HEK293T (cell line): ENCODE data around the gene HSBP1L1.

ENCODE experiments used
- CTCF ChIA-PET: fragments of 350-600 bp; formaldehyde crosslinking; extraction: SDS; loops from one replicate; lab custom pipeline; 2021; ENCODE audit warnings: antibody characterized with exemption, inconsistent platforms; lab: Yijun Ruan, JAX
- POLR2A ChIA-PET: fragments of 350-600 bp; formaldehyde crosslinking; extraction: SDS; loops from one replicate; lab custom pipeline; 2020; ENCODE audit warnings: antibody characterized with exemption, inconsistent platforms; lab: Yijun Ruan, JAX
- DNase-seq: peaks from one replicate; pipeline ENCODE4 v3.0.0; 2012; ENCODE audit warnings: mixed read lengths; ENCODE audit errors: extremely low spot score
- ARNT ChIP-seq: fragments of 450-650 bp; IDR thresholded peaks from 2 replicates; pipeline ENCODE4 v1.6.1; 2017; ENCODE audit warnings: mild to moderate bottlenecking
- BHLHE40 ChIP-seq: fragments of 450-650 bp; IDR thresholded peaks from 2 replicates; pipeline ENCODE4 v1.6.1; 2016; ENCODE audit warnings: mild to moderate bottlenecking, moderate library complexity, borderline replicate concordance
- CTBP1 ChIP-seq: fragments of 450-650 bp; IDR thresholded peaks from 2 replicates; pipeline ENCODE4 v1.6.1; 2016; ENCODE audit warnings: borderline replicate concordance
- ELF4 ChIP-seq: fragments of 450-650 bp; IDR thresholded peaks from 2 replicates; pipeline ENCODE4 v1.6.1; 2017; ENCODE audit warnings: antibody characterized with exemption
- FOXA1 ChIP-seq: fragments of 450-650 bp; IDR thresholded peaks from 2 replicates; pipeline ENCODE4 v1.6.1; 2016; ENCODE audit warnings: mild to moderate bottlenecking
- FOXK2 ChIP-seq: fragments of 450-650 bp; IDR thresholded peaks from 2 replicates; pipeline ENCODE4 v1.6.1; 2016; ENCODE audit warnings: mild to moderate bottlenecking
- FOXM1 ChIP-seq: fragments of 450-650 bp; IDR thresholded peaks from 2 replicates; pipeline ENCODE4 v1.6.1; 2017; ENCODE audit warnings: mild to moderate bottlenecking, borderline replicate concordance
- HDGF ChIP-seq: fragments of 450-650 bp; IDR thresholded peaks from 2 replicates; pipeline ENCODE4 v1.6.1; 2017; ENCODE audit warnings: antibody characterized with exemption, borderline replicate concordance
- L3MBTL2 ChIP-seq: fragments of 450-650 bp; conservative IDR thresholded peaks from 2 replicates; pipeline ENCODE4 v1.6.1; 2016; ENCODE audit warnings: mild to moderate bottlenecking
- LEF1 ChIP-seq: fragments of 450-650 bp; IDR thresholded peaks from 2 replicates; pipeline ENCODE4 v1.6.1; 2017; ENCODE audit warnings: mild to moderate bottlenecking, borderline replicate concordance
- NFRKB ChIP-seq: fragments of 450-650 bp; IDR thresholded peaks from 2 replicates; pipeline ENCODE4 v1.6.1; 2016; ENCODE audit warnings: mild to moderate bottlenecking, moderate library complexity
- SP1 ChIP-seq: fragments of 450-650 bp; IDR thresholded peaks from 2 replicates; pipeline ENCODE4 v1.6.1; 2017
- SUZ12 ChIP-seq: fragments of 450-650 bp; IDR thresholded peaks from 2 replicates; pipeline ENCODE4 v1.6.1; 2016; ENCODE audit warnings: mild to moderate bottlenecking
- TARDBP ChIP-seq: fragments of 450-650 bp; IDR thresholded peaks from 2 replicates; pipeline ENCODE4 v1.6.1; 2016
- ZNF384 ChIP-seq: fragments of 450-650 bp; IDR thresholded peaks from 2 replicates; pipeline ENCODE4 v1.6.1; 2016
- TF ChIP-seq, protein P1 (sequence below): fragments of 450-650 bp; IDR thresholded peaks from 2 replicates; pipeline ENCODE4 v1.6.1; 2016

The HSBP1L1 gene

DNA sequence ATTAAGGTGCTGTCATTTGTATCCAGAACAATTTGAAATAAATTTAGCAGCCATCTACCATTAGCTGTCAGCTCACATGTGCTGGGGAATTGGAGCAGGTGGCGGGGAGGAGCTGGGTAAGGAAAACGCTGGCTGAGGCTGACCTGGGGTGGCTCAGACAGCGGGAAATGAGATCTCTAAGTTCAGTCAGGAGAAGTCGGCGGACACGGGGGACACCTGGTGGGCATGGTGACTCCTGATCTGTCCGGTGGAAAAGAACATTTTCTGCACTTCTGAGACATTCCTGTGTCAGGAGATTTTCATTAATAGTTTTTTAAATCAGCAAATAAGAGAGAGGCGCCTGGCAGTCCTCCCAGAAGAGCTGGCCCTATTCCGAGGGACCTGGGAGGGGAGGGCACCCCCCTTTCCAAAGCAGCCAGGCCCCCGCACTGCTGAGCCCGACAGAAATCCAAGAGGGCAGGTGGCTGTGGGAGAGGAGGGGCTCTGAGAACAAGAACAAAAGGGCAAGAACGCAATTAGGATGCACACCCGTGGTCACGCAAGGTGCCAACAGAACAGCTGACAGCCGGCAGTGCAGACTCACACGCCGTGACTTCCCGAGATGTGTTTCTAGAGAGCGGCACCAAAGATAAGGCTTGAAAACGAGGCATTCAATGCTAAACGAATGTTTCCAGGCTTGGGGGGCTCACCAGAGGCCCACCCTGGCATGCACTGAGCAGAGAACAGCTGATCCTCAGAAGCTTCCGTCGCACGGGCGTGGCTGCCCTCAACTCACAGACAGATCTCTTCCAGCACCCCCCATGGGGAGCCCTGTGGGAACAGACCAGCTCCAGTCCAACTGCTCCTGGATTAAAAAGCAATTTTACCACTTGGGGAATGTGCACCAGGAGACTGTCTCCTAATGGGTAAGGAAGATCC is 39.4 kb upstream of the HSBP1L1 start:
- TF ChIP-seq NFRKB (no peak), CTBP1 (no peak), TARDBP (no peak), SUZ12 (no peak), L3MBTL2 (no peak), BHLHE40 (no peak), ELF4 (no peak), FOXM1 (no peak), HDGF (no peak), FOXA1 (no peak), ARNT (no peak), LEF1 (no peak), ZNF384 (no peak)
- TF ChIP-seq, protein P1, sequence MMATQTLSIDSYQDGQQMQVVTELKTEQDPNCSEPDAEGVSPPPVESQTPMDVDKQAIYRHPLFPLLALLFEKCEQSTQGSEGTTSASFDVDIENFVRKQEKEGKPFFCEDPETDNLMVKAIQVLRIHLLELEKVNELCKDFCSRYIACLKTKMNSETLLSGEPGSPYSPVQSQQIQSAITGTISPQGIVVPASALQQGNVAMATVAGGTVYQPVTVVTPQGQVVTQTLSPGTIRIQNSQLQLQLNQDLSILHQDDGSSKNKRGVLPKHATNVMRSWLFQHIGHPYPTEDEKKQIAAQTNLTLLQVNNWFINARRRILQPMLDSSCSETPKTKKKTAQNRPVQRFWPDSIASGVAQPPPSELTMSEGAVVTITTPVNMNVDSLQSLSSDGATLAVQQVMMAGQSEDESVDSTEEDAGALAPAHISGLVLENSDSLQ: no peak
- POLR2A ChIA-PET: no interaction called here
- DNase-seq: no peak
- CTCF ChIA-PET: no interaction called here

DNA sequence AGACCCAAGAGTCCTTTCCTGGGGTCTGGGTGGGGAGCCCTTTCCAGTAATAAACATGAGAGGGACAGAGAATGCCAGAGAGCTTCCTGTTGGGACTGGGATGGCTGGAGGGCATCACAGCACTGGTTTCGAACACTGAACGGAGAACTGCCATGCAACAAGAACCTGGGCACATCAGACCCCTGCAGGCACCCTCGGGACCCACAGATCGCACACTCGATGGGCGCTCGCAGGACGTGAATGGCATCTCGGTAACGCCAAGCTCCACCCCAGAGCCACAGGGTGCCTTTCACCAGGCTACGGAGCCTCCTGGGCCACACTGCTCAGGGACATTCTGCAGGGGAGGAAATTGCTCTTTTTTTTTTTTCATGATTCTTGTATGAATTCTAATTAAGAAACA is 38.1 kb upstream of the HSBP1L1 start:
- ChIA-PET POLR2A (no interaction called here), CTCF (no interaction called here)
- no peak for TF ChIP-seq HDGF
- TF ChIP-seq FOXA1: no peak
- TF ChIP-seq L3MBTL2: no peak
- no peak for TF ChIP-seq FOXK2
- TF ChIP-seq, protein P1: no peak
- no peak for TF ChIP-seq TARDBP
- DNase-seq: no peak

DNA sequence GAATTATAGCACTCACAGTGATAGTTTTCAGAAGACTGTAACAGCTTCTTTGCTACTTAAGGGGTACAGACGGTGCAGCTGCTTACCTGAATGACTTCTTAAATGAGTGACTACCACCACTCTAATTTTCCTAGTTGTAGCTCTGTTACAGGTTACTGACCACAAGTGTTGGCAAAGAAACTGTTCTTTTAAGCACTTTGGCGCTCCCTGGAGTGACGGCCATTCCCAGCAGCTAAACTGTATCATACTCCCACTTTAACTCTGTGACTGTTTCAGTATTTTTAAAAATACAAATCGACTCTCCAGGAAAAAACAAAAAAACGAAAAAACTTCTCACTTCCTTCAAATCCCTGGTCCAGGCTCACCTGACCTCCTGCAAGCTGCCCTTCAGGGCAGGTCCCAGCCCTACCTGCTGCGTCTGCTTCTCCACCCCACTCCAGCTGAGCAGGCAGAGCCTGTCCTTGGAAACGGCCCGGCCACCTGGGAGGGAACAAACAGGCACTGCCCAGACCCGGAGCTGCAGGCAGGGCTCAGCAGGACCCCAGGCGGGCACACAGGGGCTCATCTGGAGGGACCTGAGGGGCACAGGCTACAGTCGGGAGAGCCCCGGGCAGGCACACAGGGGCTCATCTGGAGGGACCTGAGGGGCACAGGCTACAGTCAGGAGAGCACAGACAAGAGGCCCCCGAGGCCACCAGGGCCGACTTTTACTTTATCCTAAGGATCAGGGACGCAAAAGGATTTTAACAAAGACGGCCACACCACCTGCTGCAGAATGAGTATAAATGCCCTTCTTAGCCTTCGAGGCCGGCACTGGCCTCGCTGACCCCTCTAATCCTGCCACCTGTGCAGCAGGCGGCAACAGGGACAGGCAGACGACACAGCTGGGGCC is 37.5 kb upstream of the HSBP1L1 start:
- no peak for DNase-seq
- TF ChIP-seq FOXM1 (no peak), SUZ12 (no peak), CTBP1 (no peak), ELF4 (no peak), TARDBP (no peak), ARNT (no peak), FOXA1 (no peak), L3MBTL2 (no peak), ZNF384 (no peak), HDGF (no peak), LEF1 (no peak), BHLHE40 (no peak), NFRKB (no peak), FOXK2 (no peak), SP1 (no peak)
- TF ChIP-seq, protein P1: no peak
- ChIA-PET CTCF (no interaction called here), POLR2A (no interaction called here)

DNA sequence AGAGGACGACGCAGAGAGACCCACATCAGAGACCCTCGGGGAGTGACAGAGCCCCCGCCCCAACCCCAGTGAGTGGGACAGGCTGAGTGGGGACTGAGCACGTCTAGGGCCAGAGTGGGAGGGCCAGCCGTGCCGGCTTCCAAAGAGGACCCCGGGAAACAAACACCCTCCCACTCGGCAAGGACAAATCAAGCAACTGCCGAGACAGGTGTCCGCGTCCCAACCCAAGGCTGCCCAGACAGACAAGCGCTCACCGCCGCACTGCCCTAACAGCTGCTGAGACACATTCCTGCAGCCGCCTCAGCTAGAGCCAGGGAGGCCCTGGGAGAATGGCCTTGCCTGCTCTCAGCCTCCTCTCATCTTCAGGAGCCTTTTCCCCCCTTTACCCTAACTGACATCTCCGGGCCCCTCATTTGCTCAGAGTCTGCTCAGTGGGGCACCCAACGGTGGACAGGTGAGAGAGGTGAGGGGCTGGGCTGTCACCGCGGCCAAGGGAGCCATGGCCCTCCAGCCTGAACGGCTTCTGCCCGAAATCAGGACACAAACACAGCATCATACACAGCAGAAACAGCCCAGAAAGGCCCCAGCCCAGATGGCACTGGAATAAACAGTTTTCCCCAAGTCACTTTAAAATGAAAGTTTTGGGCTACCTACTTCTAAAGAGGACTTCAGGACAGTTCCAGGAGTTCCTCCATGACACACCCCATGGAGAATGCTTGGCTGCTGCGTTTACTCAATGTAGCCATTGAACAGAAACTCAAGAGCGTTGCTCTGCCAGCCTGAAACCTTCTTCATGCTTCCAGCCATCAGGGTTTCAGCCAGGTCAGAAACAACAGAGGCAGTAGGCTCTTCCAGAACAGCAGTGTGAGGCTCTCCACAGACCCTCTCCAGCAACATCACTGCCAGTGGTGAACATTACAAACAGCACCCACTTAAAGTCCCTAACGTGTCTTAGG is 36.6 kb upstream of the HSBP1L1 start:
- DNase-seq: no peak
- CTCF ChIA-PET: no interaction called here

DNA sequence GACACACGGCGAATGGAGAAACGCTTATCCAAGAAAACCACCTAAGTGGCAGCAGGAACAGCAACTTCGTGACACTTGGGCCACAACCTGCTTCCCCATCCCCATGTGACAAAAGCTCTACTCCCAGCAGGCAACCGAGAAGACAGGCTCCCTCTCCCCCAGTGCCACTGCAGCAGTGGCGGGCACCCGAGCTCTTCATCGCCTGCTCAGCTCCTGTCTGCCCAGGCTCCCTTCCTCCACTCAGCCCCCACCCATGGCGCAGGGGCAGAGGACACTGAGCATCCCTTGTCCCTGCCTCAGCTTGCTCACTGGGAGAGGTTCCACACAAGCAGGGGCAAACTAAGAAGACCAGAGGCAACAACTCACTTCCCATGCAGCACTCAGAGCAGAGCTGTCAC is 35.9 kb upstream of the HSBP1L1 start:
- CTCF ChIA-PET: no interaction called here
- POLR2A ChIA-PET: interaction anchor here (1.0 kb wide), 1 partner anchor 59 kb away, joined by 3 read pairs; no protein-coding TSS in a partner anchor
- no peak for DNase-seq
- TF ChIP-seq NFRKB: no peak
- TF ChIP-seq LEF1: no peak

More for the DNA sequence above, 36.6 kb upstream of the HSBP1L1 start:
- POLR2A ChIA-PET: no interaction called here
- TF ChIP-seq HDGF: no peak
- TF ChIP-seq BHLHE40: no peak
- TF ChIP-seq TARDBP: no peak
- no peak for TF ChIP-seq FOXM1
- no peak for TF ChIP-seq CTBP1
- no peak for TF ChIP-seq SP1
- TF ChIP-seq L3MBTL2: no peak
- no peak for TF ChIP-seq FOXA1
- TF ChIP-seq LEF1: no peak
